ENCODE results near the gene RCBTB2.

DNA sequence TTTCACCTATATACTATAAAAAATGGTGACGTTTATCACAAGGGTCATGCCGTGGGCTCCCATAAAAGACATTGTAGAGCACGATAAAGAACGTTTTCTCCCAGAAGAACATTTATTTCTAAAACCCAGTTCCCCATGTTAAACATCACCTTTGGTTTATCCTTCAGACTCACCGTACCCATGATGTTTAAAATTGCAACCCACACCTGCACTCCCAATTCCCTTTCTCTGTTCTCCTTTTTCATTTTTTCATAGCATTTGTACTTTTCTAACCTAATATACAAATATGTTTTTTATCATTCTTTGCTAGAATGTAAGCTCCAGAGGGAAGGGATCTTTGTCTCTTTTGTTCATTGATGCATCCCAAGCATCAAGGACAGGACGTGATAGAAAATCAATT lies 2.0 kb downstream of the RCBTB2 start:
- TF ChIP-seq, protein P1, sequence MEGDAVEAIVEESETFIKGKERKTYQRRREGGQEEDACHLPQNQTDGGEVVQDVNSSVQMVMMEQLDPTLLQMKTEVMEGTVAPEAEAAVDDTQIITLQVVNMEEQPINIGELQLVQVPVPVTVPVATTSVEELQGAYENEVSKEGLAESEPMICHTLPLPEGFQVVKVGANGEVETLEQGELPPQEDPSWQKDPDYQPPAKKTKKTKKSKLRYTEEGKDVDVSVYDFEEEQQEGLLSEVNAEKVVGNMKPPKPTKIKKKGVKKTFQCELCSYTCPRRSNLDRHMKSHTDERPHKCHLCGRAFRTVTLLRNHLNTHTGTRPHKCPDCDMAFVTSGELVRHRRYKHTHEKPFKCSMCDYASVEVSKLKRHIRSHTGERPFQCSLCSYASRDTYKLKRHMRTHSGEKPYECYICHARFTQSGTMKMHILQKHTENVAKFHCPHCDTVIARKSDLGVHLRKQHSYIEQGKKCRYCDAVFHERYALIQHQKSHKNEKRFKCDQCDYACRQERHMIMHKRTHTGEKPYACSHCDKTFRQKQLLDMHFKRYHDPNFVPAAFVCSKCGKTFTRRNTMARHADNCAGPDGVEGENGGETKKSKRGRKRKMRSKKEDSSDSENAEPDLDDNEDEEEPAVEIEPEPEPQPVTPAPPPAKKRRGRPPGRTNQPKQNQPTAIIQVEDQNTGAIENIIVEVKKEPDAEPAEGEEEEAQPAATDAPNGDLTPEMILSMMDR (IDR thresholded peaks at IDR 0.05) = no peak
- no peak for TF ChIP-seq POLR2AphosphoS5 (IDR thresholded peaks at IDR 0.05)
- no peak for TF ChIP-seq POLR2A (IDR thresholded peaks at IDR 0.05)
- TF ChIP-seq EP300 (IDR thresholded peaks at IDR 0.05) = no peak
